Activated CD8-positive, alpha-beta T cell treated with anti-CD3 and anti-CD28 coated beads, Interleukin-2, amount 10 ng/mL, durations not matched to agents 7 days and 5 days (primary cell): ENCODE measurements around the gene SPARCL1. TPM values are rescaled to one million over a fixed set of nuclear protein-coding genes. Genes with fewer than 3 reads are reported as not detected.
"Not testable (repeated sequence)": the region's sequence is repeated elsewhere in the genome, so short reads cannot be mapped to it uniquely, and the experiment has no call there.

ENCODE experiments used
- ATAC-seq: fragments of 150-1000 bp; cut with Tn5 transposase; one replicate; pipeline ENCODE4 v1.10.0; 2021; ENCODE audit warnings: moderate library complexity
- CTCF ChIA-PET: fragments of 350-600 bp; sonication (Branson Sonifier 250); formaldehyde crosslinking; loops from one replicate; lab custom pipeline; 2021; ENCODE audit warnings: antibody characterized with exemption; lab: Charles Lee
- POLR2A ChIA-PET: fragments of 350-600 bp; sonication (Branson Sonifier 250); formaldehyde crosslinking; loops from one replicate; lab custom pipeline; 2021; ENCODE audit warnings: antibody characterized with exemption; lab: Charles Lee
- DNase-seq: peaks from one replicate; pipeline ENCODE4 v3.0.0-alpha.2; 2020
- H3K27ac Mint-ChIP-seq: one replicate; pipeline ENCODE4 v1.8.0; 2021; ENCODE audit warnings: mild to moderate bottlenecking, mixed read lengths
- H3K27me3 Mint-ChIP-seq: one replicate; pipeline ENCODE4 v1.8.0; 2021; ENCODE audit warnings: low read depth, mixed read lengths
- H3K36me3 Mint-ChIP-seq: one replicate; pipeline ENCODE4 v1.8.0; 2021; ENCODE audit warnings: low read depth, mixed read lengths
- H3K4me1 Mint-ChIP-seq: one replicate; pipeline ENCODE4 v1.8.0; 2021; ENCODE audit warnings: low read depth, mixed read lengths
- H3K4me3 Mint-ChIP-seq: one replicate; pipeline ENCODE4 v1.8.0; 2021; ENCODE audit warnings: mild to moderate bottlenecking, mixed read lengths
- H3K9me3 Mint-ChIP-seq: one replicate; pipeline ENCODE4 v1.8.0; 2022; ENCODE audit warnings: mixed read lengths; ENCODE audit not compliant: insufficient read depth
- total RNA-seq, 2 experiments: library from RNA; stranded (reverse); gene quantifications; one replicate each; pipeline ENCODE4 v1.2.3, GENCODE V29; 2021

The SPARCL1 gene
- total RNA-seq, 2 experiments from 2014 or later = not detected

- Mint-ChIP-seq H3K36me3 (peaks cover 3% of the 10 kb centered on the region), H3K9me3 (no peaks in the 10 kb centered on the region), H3K4me1 (peaks cover 15% of the 10 kb centered on the region), H3K27me3 (no peaks in the 10 kb centered on the region), H3K4me3 (no peak overlapping the region), H3K27ac (no peak overlapping the region)
- CTCF ChIA-PET = no interaction called here
- no peak for DNase-seq
- POLR2A ChIA-PET = no interaction called here
- no peak for ATAC-seq
Measured at GRCh38 chr4:87427518-87427868, 101.7 kb downstream of the SPARCL1 start.

- ATAC-seq (no peak), DNase-seq (no peak)
- ChIA-PET POLR2A (no interaction called here), CTCF (no interaction called here)
- H3K36me3 Mint-ChIP-seq = peaks cover 3% of the 10 kb centered on the region
- no peaks in the 10 kb centered on the region for H3K9me3 Mint-ChIP-seq
- H3K4me1 Mint-ChIP-seq = peaks cover 16% of the 10 kb centered on the region
- no peaks in the 10 kb centered on the region for H3K27me3 Mint-ChIP-seq
- H3K27ac Mint-ChIP-seq = no peak overlapping the region
- H3K4me3 Mint-ChIP-seq = no peak overlapping the region
Measured at GRCh38 chr4:87426865-87427517, 102.2 kb downstream of the SPARCL1 start.

DNA sequence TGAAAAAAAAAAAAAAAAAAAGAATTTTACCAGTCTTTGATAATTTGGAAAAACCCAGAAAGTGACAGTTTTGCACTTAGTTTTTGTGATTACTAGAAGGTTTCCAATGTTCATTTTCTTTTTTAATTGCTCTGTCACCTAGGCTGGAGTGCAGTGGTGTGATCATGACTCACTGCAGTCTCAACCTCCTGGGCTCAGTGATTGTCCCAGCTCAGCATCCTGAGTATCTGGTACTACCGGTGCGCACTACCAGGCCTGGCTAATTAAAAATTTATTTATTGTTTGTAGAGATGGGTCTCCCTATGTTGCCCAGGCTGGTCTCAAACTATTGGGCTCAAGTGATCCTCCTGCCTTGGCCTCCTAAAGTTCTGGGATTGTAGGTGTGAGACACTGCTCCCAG lies 103.5 kb downstream of the SPARCL1 start:
- DNase-seq (no peak), ATAC-seq (no peak)
- ChIA-PET POLR2A (interaction anchor here (0.8 to 1.2 kb wide), 2 partner anchors 35 to 50 kb away, joined by 3 to 4 read pairs; partner anchors contain the start of gene HSD17B11), CTCF (interaction anchor here (1.0 kb wide), 1 partner anchor 40 kb away, joined by 3 read pairs; no protein-coding TSS in a partner anchor)
- Mint-ChIP-seq H3K9me3 (no peaks in the 10 kb centered on the region), H3K27me3 (no peaks in the 10 kb centered on the region), H3K4me1 (peaks cover 25% of the 10 kb centered on the region), H3K27ac (no peak overlapping the region), H3K4me3 (no peak overlapping the region), H3K36me3 (peaks cover 3% of the 10 kb centered on the region)

DNA sequence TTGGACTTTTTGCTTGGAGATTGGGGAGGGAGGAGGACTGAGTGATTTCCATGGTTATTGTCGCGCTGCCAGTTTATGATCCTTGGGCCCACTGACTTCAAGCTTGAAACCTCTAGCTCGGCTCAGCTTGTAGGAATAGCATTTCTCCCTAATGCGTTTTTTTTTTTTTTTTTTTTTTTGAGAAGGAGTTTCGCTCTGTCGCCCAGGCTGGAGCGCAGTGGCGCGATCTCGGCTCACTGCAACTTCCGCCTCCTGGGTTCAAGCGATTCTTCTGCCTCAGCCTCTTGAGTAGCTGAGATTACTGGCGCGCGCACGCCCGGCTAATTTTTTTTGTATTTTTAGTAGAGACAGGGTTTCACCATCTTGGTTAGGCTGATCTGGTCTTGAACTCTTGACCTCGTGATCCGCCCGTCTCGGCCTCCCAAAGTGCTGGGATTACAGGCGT lies 105.1 kb downstream of the SPARCL1 start:
- CTCF ChIA-PET = interaction anchor here (0.8 to 6.5 kb wide), 2 partner anchors 33 to 48 kb away, joined by 3 to 68 read pairs; partner anchors contain the start of gene HSD17B11
- Mint-ChIP-seq H3K4me1 (peaks cover 27% of the 10 kb centered on the region), H3K4me3 (peak overlapping the region; percentile 77)
- H3K27me3 Mint-ChIP-seq, H3K9me3 Mint-ChIP-seq, H3K36me3 Mint-ChIP-seq, H3K27ac Mint-ChIP-seq, ATAC-seq, POLR2A ChIA-PET, DNase-seq: not testable (repeated sequence)

Other genes starting within 250 kb of the SPARCL1 start
- gene HSD17B13, start 206.5 kb downstream of the SPARCL1 start, total RNA-seq = under 1 TPM; 0.16 TPM
- 10 to 100 TPM; 30.2 to 32.2 TPM for gene HSD17B11, start 138.2 kb downstream of the SPARCL1 start, total RNA-seq
- gene NUDT9, start 106.8 kb downstream of the SPARCL1 start, total RNA-seq = 10 to 100 TPM; 10.9 to 11.0 TPM
- not detected for gene DSPP, start 79.2 kb upstream of the SPARCL1 start, total RNA-seq
- gene DMP1, start 120.9 kb upstream of the SPARCL1 start, total RNA-seq = not detected